GM12801 (cell line): ENCODE results near the gene KRT33B.

ENCODE experiments used
- TF ChIP-seq, protein P1 (sequence below): IDR thresholded peaks from one replicate; pipeline ENCODE4 v1.5.1; 2011; ENCODE audit warnings: control low read depth; ENCODE audit not compliant: insufficient read length; ENCODE audit errors: extremely low read depth

KRT33B gene

DNA sequence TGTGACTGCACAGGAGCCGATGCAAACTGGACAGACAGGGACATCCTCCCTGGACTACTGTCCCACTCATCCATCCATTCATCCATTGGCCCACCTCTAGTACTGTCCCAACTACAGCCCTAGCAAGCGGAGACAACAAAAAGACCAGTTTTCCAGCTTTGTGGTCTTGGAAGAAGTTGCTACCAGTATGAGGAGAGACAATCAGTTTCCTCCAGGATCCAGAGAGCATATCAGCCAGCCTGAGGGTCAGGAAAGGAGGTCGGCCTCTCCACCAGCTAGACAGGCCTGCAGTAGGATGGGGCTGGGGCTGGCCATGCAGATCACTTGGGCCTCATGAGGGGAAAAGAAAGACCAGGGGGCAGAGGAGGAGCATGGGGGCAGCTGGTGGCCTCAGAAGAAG is 35.8 kb downstream of the KRT33B start:
- TF ChIP-seq, protein P1, sequence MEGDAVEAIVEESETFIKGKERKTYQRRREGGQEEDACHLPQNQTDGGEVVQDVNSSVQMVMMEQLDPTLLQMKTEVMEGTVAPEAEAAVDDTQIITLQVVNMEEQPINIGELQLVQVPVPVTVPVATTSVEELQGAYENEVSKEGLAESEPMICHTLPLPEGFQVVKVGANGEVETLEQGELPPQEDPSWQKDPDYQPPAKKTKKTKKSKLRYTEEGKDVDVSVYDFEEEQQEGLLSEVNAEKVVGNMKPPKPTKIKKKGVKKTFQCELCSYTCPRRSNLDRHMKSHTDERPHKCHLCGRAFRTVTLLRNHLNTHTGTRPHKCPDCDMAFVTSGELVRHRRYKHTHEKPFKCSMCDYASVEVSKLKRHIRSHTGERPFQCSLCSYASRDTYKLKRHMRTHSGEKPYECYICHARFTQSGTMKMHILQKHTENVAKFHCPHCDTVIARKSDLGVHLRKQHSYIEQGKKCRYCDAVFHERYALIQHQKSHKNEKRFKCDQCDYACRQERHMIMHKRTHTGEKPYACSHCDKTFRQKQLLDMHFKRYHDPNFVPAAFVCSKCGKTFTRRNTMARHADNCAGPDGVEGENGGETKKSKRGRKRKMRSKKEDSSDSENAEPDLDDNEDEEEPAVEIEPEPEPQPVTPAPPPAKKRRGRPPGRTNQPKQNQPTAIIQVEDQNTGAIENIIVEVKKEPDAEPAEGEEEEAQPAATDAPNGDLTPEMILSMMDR = no peak

DNA sequence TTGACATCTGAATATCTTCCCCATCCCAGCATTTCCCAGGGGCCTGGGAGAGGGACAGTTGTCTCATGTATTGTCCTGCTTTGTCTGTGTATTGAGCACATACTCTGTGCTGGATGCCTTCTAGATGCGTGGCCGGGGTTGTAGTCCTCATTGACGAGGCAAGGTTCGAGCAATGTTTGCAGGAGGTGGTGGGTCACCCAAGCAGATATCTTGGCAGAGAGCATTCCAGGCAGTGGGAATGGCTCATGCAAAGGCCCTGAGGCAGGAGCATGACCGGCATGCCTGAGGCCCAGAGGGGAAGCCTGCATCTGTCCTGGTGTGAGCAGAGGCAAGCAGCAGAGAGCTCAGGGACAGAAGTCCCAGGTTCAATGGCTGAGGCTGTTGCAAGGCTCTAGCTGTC is 36.5 kb downstream of the KRT33B start:
- TF ChIP-seq, protein P1 = no peak

DNA sequence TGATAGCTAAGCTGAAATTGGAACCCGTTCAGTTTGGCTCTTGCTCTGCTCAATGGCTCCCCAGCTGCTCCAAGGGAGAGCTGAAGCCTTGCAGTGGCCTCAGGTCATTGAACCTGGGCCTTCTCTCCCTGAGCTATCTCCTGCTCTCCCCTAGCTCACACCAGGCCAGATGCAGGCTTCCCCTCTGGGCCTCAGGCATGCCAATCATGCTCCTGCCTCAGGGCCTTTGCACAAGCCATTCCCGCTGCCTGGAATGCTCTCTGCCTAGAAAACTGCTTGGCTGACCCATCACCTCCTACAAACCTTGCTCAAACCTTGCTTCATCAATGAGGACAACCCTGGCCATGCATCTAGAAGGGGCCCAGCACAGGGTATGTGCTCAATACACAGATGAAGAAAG is 37.4 kb downstream of the KRT33B start:
- TF ChIP-seq, protein P1 = no peak

DNA sequence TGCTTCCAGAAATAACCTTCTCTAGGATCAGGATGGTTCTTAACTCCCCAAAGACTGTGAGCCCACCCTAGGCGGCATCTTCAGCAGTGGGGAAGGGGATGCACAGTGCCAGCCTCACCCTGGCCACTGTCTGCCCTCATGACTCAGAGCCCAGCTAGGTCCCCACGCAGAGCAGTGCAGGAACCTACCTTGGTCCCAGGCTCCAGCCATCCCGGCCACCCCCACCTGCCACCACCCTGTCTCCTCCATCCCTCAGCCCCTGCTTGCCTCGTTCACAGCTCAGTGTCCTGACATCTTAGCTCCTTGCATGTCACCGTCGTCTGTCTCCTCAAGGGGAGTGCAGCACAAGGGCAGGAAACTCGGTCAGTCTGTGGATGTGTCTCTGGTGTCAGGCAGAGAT is 38.0 kb downstream of the KRT33B start:
- TF ChIP-seq, protein P1 = no peak

DNA sequence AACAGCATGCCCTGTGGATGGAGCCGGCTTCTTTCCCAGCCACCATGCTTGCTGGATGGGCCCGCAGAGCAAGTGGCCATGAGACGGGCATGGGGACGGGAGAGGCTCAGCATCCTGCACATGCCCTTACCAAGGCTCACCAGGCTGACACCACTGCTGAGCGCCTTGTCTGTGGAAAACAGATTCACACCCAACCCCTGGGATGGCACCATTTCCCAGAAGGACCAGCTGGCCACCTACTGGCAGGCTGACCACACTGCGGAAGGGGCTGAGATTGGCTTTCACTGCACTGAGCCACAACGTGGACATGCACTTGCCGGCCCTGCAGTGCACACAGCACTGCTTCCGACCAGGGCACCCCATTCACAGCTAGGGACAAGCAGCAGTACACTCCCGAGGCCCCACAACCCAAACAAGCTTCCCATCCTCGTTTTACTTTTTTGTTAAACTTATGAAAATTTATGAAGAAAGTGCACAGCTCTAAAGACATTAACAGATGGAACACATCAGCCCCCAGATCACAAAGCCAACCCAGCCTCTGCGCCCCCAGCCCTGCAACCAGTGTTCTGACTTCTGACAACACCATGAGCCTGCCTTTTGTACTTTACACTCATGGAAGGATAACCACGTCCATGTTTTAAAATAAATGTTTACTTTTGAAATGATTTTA is 40.2 kb downstream of the KRT33B start:
- TF ChIP-seq, protein P1 = no peak

DNA sequence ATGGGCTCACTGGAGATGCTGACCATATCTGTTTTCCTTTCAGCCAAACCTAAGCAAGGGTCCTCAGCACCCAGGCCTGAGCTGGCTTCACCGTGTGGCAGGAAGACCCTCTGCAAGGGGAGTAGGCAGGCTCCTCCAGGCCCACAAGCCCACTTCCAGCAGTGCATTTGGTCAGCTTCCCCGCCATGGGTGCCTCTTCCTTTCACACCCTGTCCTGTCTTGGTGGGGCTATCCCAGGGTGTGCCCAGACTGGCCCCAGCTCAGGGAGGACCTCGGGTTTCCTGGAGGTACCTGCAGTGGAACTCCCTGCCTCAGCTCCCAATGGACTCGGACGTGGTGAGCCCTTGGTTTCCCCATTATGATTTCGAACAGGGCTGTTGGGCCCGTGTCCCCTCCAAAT is 41.4 kb downstream of the KRT33B start:
- TF ChIP-seq, protein P1 = no peak

DNA sequence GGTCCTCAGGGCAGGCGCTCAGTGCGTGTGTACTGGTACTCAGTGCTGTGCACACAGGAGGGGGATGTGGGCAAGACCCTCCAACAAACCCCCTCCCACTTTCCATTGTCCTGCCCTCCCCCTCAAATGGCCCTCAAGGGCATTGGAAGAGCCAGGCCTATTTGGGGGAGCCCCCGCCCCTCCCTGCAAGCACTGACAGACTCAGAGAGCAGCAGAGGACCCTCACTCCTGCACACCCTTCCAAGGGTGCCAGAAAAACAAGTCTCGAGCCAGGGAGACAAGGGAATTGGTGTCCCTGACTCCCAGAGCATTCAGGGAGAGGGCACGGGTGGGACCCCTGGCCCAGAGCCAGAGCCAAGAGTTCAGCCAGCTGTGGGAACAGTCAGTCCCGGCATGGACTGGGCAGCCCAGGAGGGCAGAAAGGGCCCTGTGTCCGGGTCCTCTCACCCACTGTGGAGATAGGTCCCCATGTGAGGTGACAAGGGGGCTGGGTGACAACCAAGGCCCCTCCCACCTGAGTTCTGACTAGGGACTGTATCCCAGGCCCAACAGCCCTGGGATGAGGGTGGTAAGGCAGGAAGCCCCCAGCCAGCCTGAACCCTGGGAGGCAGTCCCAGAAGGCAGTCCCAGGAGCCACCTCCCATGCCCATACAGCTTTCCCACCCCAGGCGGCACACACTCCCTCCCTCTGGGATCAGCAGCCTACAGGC is 42.0 kb downstream of the KRT33B start:
- TF ChIP-seq, protein P1 = no peak
